Measurements from ENCODE around the gene SMIM1. TPM values are rescaled to one million over a fixed set of nuclear protein-coding genes. Genes with fewer than 3 reads are reported as not detected.

SMIM1 gene
- total and polyA plus RNA-seq, 2 of the 4 experiments (the other 2 are of a cell fraction): 0.90 to 3.4 TPM

- ATAC-seq (ENCODE audit: low read depth): no peak
Measured at GRCh38 chr1:3817821-3818597, 45.5 kb downstream of the SMIM1 start.

More at GRCh38 chr1:3817821-3818597, 45.5 kb downstream of the SMIM1 start:
- POLR2A ChIA-PET (ENCODE audit: unreplicated experiment): no interaction called here
- no peaks in the 10 kb centered on the region for H3K27me3 ChIP-seq (ENCODE audit: control insufficient read depth, insufficient read depth, low read length)
- intact Hi-C loops (cut with micrococcal nuclease) (no loop called here), dilution Hi-C loops (cut with HindIII; ENCODE audit: low sequenced_read_pairs, unreplicated experiment) (no loop called here), in situ Hi-C loops (cut with MboI; ENCODE audit: low sequenced_read_pairs) (no loop called here)
- H2BK120ac ChIP-seq (ENCODE audit: low read depth, low read length): no peak overlapping the region
- no peak overlapping the region for H3K9ac ChIP-seq (ENCODE audit: low read depth, low read length)
- no peak overlapping the region for H3K14ac ChIP-seq (replicated peaks; ENCODE audit: low read depth, low read length)
- peaks cover 33% of the 10 kb centered on the region for H3K36me3 ChIP-seq (ENCODE audit: control insufficient read depth, insufficient read depth, low read length)
- no peak overlapping the region for H3K56ac ChIP-seq (ENCODE audit: extremely low read depth, insufficient read depth, low read length)
- no peak overlapping the region for H2BK15ac ChIP-seq (ENCODE audit: low read depth, low read length)
- H3K79me1 ChIP-seq (ENCODE audit: low read depth in 1 of 2, low read length in 2 of 2): no peaks in the 10 kb centered on the region
- H2AFZ ChIP-seq (replicated peaks; ENCODE audit: low read length, poor library complexity): no peak overlapping the region
- no peak overlapping the region for H3K23ac ChIP-seq (ENCODE audit: low read depth, low read length)
- H2AK5ac ChIP-seq (ENCODE audit: low read depth, low read length): no peak overlapping the region
- no peak overlapping the region for H4K5ac ChIP-seq (ENCODE audit: low read depth, low read length)
- H3K27ac ChIP-seq (ENCODE audit: insufficient read depth, low read length): no peak overlapping the region
- H4K91ac ChIP-seq (ENCODE audit: insufficient read depth, low read depth, low read length): no peak overlapping the region
- H2BK20ac ChIP-seq (ENCODE audit: low read depth, low read length): no peak overlapping the region
- no peaks in the 10 kb centered on the region for H3K9me3 ChIP-seq (ENCODE audit: control insufficient read depth, insufficient read depth, low read length)
- peak overlapping the region; percentile 40 for H2AK9ac ChIP-seq (replicated peaks; ENCODE audit: low read depth, low read length, poor library complexity)
- no peak overlapping the region for H3K4ac ChIP-seq (ENCODE audit: low read depth, low read length)
- no peak overlapping the region for H2BK5ac ChIP-seq (ENCODE audit: low read depth, low read length, poor library complexity, severe bottlenecking)
- WGBS, 2 experiments (ENCODE audit: extremely low coverage in 2 of 2, insufficient read length in 1 of 2): 89% methylated on average over 22 of the region's 28 CpGs; no CpG with 5 or more reads in 1 of the 2 experiments
- BruUV-seq (replicated peaks): no TSS peak
- H4K20me1 ChIP-seq (ENCODE audit: insufficient read depth, low read length): no peaks in the 10 kb centered on the region
- H3K4me2 ChIP-seq (ENCODE audit: low read depth, low read length): no peak overlapping the region
- no peak for DNase-seq
- H3K4me3 ChIP-seq (ENCODE audit: insufficient read depth, low read depth, low read length): no peak overlapping the region
- no peaks in the 10 kb centered on the region for H3K4me1 ChIP-seq (ENCODE audit: control insufficient read depth, insufficient read depth, low read length)
- H4K8ac ChIP-seq (ENCODE audit: low read depth in 2 of 2, low read length in 2 of 2): no peak overlapping the region
- CTCF ChIA-PET: no interaction called here
- H3K18ac ChIP-seq (ENCODE audit: low read depth, low read length): no peak overlapping the region
- TF ChIP-seq CHD1 (IDR thresholded peaks at IDR 0.05; ENCODE audit: low read depth, low read length) (no peak), FOS (IDR thresholded peaks at IDR 0.05; ENCODE audit: low read depth, low read length) (no peak), RCOR1 (IDR thresholded peaks at IDR 0.05; ENCODE audit: insufficient replicate concordance, low read length) (no peak), CTCF (conservative IDR thresholded peaks at IDR 0.05; ENCODE audit: low read depth, low read length) (no peak), MAFK (IDR thresholded peaks at IDR 0.05; ENCODE audit: low read depth, low read length) (no peak), RFX5 (IDR thresholded peaks at IDR 0.05; ENCODE audit: low read depth, low read length) (no peak), CEBPB (IDR thresholded peaks at IDR 0.05; ENCODE audit: low read depth, low read length) (no peak), POLR2A (IDR thresholded peaks at IDR 0.05; ENCODE audit: low read depth, low read length) (no peak), MXI1 (IDR thresholded peaks at IDR 0.05; ENCODE audit: borderline replicate concordance, low read depth, low read length) (no peak), NFE2L2 (IDR thresholded peaks at IDR 0.05; ENCODE audit: low read depth, low read length) (no peak), RAD21 (IDR thresholded peaks at IDR 0.05; ENCODE audit: low read length) (no peak), BHLHE40 (IDR thresholded peaks at IDR 0.05; ENCODE audit: low read depth, low read length) (no peak), MAZ (IDR thresholded peaks at IDR 0.05; ENCODE audit: borderline replicate concordance, low read depth, low read length) (no peak), SMC3 (IDR thresholded peaks at IDR 0.05; ENCODE audit: low read depth, low read length) (no peak)
- TF ChIP-seq, protein P1, sequence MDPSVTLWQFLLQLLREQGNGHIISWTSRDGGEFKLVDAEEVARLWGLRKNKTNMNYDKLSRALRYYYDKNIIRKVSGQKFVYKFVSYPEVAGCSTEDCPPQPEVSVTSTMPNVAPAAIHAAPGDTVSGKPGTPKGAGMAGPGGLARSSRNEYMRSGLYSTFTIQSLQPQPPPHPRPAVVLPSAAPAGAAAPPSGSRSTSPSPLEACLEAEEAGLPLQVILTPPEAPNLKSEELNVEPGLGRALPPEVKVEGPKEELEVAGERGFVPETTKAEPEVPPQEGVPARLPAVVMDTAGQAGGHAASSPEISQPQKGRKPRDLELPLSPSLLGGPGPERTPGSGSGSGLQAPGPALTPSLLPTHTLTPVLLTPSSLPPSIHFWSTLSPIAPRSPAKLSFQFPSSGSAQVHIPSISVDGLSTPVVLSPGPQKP (IDR thresholded peaks at IDR 0.05; ENCODE audit: borderline replicate concordance, low read depth, low read length): no peak
- TF ChIP-seq, protein P2, sequence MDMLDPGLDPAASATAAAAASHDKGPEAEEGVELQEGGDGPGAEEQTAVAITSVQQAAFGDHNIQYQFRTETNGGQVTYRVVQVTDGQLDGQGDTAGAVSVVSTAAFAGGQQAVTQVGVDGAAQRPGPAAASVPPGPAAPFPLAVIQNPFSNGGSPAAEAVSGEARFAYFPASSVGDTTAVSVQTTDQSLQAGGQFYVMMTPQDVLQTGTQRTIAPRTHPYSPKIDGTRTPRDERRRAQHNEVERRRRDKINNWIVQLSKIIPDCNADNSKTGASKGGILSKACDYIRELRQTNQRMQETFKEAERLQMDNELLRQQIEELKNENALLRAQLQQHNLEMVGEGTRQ (IDR thresholded peaks at IDR 0.05; ENCODE audit: low read depth, low read length): no peak
- H3K9me1 ChIP-seq (ENCODE audit: insufficient read depth, low read length): no peaks in the 10 kb centered on the region
